OCI-LY7 (cell line): ENCODE results near the gene CHST11. TPM values are rescaled to one million over a fixed set of nuclear protein-coding genes. Genes with fewer than 3 reads are reported as not detected.
A peak's percentile ranks its signal among the peaks of the same experiment; 100 is the strongest.

Source experiments
- BruUV-seq: library from RNA; stranded (reverse); fragments of 400-500 nt; replicated peaks from 2 replicates; lab custom pipeline; 2021; lab: Mats Ljungman, UMichigan
- CTCF ChIA-PET: fragments of 300-600 bp; sonication (Branson Sonifier 250); formaldehyde crosslinking; loops from one replicate; lab custom pipeline; 2022; ENCODE audit warnings: antibody characterized with exemption; ENCODE audit not compliant: unreplicated experiment; lab: Charles Lee
- POLR2A ChIA-PET: fragments of 300-600 bp; sonication (Branson Sonifier 250); formaldehyde crosslinking; loops from one replicate; lab custom pipeline; 2022; ENCODE audit warnings: antibody characterized with exemption; lab: Charles Lee
- DNase-seq: peaks from one replicate; pipeline ENCODE4 v3.0.0-alpha.2; 2015; ENCODE audit warnings: low spot score
- H2AFZ ChIP-seq: fragments of 200-600 bp; sonication (generic), shearing (Covaris generic); 2 replicates; pipeline ENCODE4 v1.6.1; 2014; ENCODE audit warnings: mild to moderate bottlenecking, antibody characterized with exemption, low read length, moderate library complexity
- H3K27ac ChIP-seq: fragments of 200-600 bp; sonication (generic); 2 replicates; pipeline ENCODE4 v1.5.1; 2014; ENCODE audit warnings: mixed run types, low read depth, mild to moderate bottlenecking, moderate library complexity, low read length, inconsistent platforms; ENCODE audit not compliant: poor library complexity, severe bottlenecking
- H3K36me3 ChIP-seq: fragments of 200-600 bp; sonication (generic); 2 replicates; pipeline ENCODE4 v1.6.1; 2014; ENCODE audit warnings: mild to moderate bottlenecking, antibody characterized with exemption, low read length, moderate library complexity, mixed read lengths; ENCODE audit not compliant: insufficient read depth
- H3K4me1 ChIP-seq: fragments of 200-600 bp; sonication (generic); 2 replicates; pipeline ENCODE4 v1.5.1; 2014; ENCODE audit warnings: mild to moderate bottlenecking, low read length; ENCODE audit not compliant: insufficient read depth, poor library complexity, severe bottlenecking
- H3K4me2 ChIP-seq: fragments of 200-600 bp; sonication (generic); 2 replicates; pipeline ENCODE4 v1.6.1; 2014; ENCODE audit warnings: mild to moderate bottlenecking, low read length
- H3K4me3 ChIP-seq: fragments of 200-600 bp; sonication (generic); 2 replicates; pipeline ENCODE4 v1.5.1; 2014; ENCODE audit warnings: mild to moderate bottlenecking, low read depth, low read length; ENCODE audit not compliant: poor library complexity, severe bottlenecking
- H3K79me2 ChIP-seq: fragments of 200-600 bp; sonication (generic); 2 replicates; pipeline ENCODE4 v1.6.1; 2016; ENCODE audit warnings: low read depth, mild to moderate bottlenecking, low read length, moderate library complexity, mixed read lengths; ENCODE audit not compliant: insufficient read depth
- H3K9me2 ChIP-seq: fragments of 200-600 bp; sonication (generic); 2 replicates; pipeline ENCODE4 v1.6.1; 2016; ENCODE audit warnings: mild to moderate bottlenecking, low read length, mixed read lengths; ENCODE audit not compliant: insufficient read depth
- H3K9me3 ChIP-seq: fragments of 200-600 bp; sonication (generic); 2 replicates; pipeline ENCODE4 v1.6.1; 2014; ENCODE audit warnings: mild to moderate bottlenecking, mixed run types, low read length, mixed read lengths
- H4K20me1 ChIP-seq: fragments of 200-600 bp; sonication (generic); 2 replicates; pipeline ENCODE4 v1.6.1; 2014; ENCODE audit warnings: mild to moderate bottlenecking, antibody characterized with exemption, low read length, moderate library complexity, mixed read lengths; ENCODE audit not compliant: insufficient read depth
- CTCF ChIP-seq: fragments of 200-600 bp; sonication (generic); conservative IDR thresholded peaks from 2 replicates; pipeline ENCODE4 v1.5.1; 2014; ENCODE audit warnings: mild to moderate bottlenecking, antibody characterized with exemption, low read length, moderate library complexity, mixed read lengths
- EZH2phosphoT487 ChIP-seq: fragments of 200-600 bp; sonication (generic); IDR thresholded peaks from 2 replicates; pipeline ENCODE4 v1.6.1; 2018; ENCODE audit warnings: low read depth, borderline replicate concordance, mild to moderate bottlenecking, mixed run types, antibody characterized with exemption, low read length, moderate library complexity, mixed read lengths
- intact Hi-C: fragments of 100-400 bp; cut with micrococcal nuclease; formaldehyde crosslinking; loops from one replicate; pipeline ENCODE4 v1.10.0; 2022; ENCODE audit not compliant: unreplicated experiment
- total RNA-seq, 2 experiments: library from RNA; depleted of rRNA in 1 of 2; stranded (reverse); fragments of >200 nt in 1 of 2; shearing (Covaris generic) in 1 of 2; gene quantifications; 2 replicates each; pipeline ENCODE4 v1.2.3, GENCODE V29; 2014 to 2022

The CHST11 gene
- total RNA-seq, 2 experiments from 2014 or later, result 15.2 to 41.6 TPM

- Histone ChIP-seq H4K20me1 (0 out of 2 replicates have a peak, but pooled peaks cover 5% of the 10 kb centered on the region), H3K27ac (no peak overlapping the region), H3K4me1 (peaks cover 10% of the 10 kb centered on the region), H3K9me3 (no peaks in the 10 kb centered on the region), H3K36me3 (no peaks in the 10 kb centered on the region), H3K4me2 (no peak overlapping the region), H3K9me2 (no peaks in the 10 kb centered on the region), H3K79me2 (no peaks in the 10 kb centered on the region), H3K4me3 (no peak overlapping the region), H2AFZ (no peak overlapping the region)
- ChIA-PET CTCF (no interaction called here), POLR2A (interaction anchor here (0.5 to 2.0 kb wide), 3 partner anchors 10 to 540 kb away, joined by 3 to 5 read pairs (median 3); no protein-coding TSS in a partner anchor)
- intact Hi-C loops, result no loop called here
- no TSS peak for BruUV-seq
- DNase-seq, result no peak
- TF ChIP-seq CTCF, result no peak
- no peak for TF ChIP-seq EZH2phosphoT487
These were observed 259.4 kb downstream of the CHST11 start for GRCh38 chr12:104716172-104716571.

- H3K4me3 ChIP-seq, result no peak overlapping the region
- intact Hi-C loops, result no loop called here
- no peaks in the 10 kb centered on the region for H3K79me2 ChIP-seq
- H2AFZ ChIP-seq, result no peak overlapping the region
- H3K36me3 ChIP-seq, result no peaks in the 10 kb centered on the region
- POLR2A ChIA-PET, result no interaction called here
- BruUV-seq, result no TSS peak
- no peak overlapping the region for H3K4me2 ChIP-seq
- CTCF ChIA-PET, result no interaction called here
- TF ChIP-seq EZH2phosphoT487, result no peak
- no peak for TF ChIP-seq CTCF
- H4K20me1 ChIP-seq, result 0 out of 2 replicates have a peak, but pooled peaks cover 5% of the 10 kb centered on the region
- H3K9me2 ChIP-seq, result no peaks in the 10 kb centered on the region
- H3K4me1 ChIP-seq, result peaks cover 24% of the 10 kb centered on the region
- no peak overlapping the region for H3K27ac ChIP-seq
- no peak for DNase-seq
- no peaks in the 10 kb centered on the region for H3K9me3 ChIP-seq
These were observed 261.7 kb downstream of the CHST11 start for GRCh38 chr12:104718304-104718929.

- H2AFZ ChIP-seq, result no peak overlapping the region
- 0 out of 2 replicates have a peak, but pooled peaks cover 5% of the 10 kb centered on the region for H4K20me1 ChIP-seq
- H3K36me3 ChIP-seq, result no peaks in the 10 kb centered on the region
- peaks cover 26% of the 10 kb centered on the region for H3K4me1 ChIP-seq
- H3K4me2 ChIP-seq, result peak overlapping the region; percentile 19; the same call in 1 of the 2 replicates
- no peak overlapping the region for H3K27ac ChIP-seq
- intact Hi-C loops, result no loop called here
- H3K4me3 ChIP-seq, result no peak overlapping the region
- no peaks in the 10 kb centered on the region for H3K79me2 ChIP-seq
- no peaks in the 10 kb centered on the region for H3K9me2 ChIP-seq
- TF ChIP-seq EZH2phosphoT487 (no peak), CTCF (no peak)
- ChIA-PET CTCF (no interaction called here), POLR2A (interaction anchor here (0.6 kb wide), 1 partner anchor 148 kb away, joined by 7 read pairs; no protein-coding TSS in a partner anchor)
- BruUV-seq, result no TSS peak
- no peak for DNase-seq
- no peaks in the 10 kb centered on the region for H3K9me3 ChIP-seq
These were observed 263.1 kb downstream of the CHST11 start for GRCh38 chr12:104719700-104720338.
